ENCODE measurements around the gene TOR4A.

TOR4A gene

DNA sequence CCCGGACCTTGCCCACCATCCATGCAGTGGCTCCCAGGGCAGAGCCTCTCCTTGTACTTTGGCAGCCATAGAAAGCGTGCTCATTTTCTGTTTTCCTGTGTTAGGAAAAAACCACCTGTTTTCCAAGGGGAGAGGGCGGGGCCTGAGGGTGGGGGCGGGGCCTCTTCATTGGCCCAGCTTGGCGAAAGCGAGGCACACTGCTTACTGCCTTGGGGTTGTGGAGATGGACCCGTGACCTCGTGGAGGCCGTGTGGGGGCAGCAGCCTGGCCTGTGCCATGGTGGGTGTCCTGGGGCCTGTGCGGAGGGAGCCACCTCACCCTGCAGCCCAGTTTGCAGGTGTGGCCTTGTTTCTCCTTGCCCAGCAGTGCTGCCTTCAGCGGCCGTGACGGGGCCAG is 4.4 kb upstream of the TOR4A start:
- DNase-seq (ENCODE audit: low spot score) = no peak

DNA sequence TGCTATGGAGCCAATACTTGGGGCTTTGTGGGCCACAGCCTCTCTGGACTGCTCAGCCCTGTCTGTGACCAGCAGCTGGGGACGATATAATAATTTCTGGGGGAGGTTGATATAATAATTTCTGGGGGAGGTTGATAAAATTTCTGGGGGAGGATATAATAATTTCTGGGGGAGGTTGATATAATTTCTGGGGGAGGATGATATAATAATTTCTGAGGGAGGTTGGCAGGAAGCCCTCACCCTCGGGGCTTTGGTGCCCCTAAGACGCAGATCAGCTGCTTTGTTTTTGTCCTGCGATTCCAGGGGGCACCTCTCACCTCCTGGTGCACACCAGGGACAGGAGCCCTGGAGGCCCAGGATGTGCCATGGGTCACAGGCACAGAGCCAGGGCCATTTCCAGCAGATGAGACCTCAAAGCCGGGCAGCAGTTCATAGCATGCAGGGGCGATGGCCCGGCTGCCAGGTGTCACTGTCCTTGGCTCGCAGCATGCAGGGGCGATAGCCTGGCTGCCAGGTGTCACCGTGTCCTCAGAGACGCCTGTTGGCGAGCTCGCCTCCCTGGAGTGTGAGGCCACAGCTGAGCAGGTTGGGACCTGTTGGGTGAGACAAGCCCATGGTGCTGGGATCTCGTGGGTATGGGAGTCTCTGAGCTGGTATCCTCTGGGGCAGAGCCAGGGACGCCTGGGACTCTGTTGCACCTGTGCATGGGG is 3.8 kb upstream of the TOR4A start:
- no peak for DNase-seq (ENCODE audit: low spot score)

DNA sequence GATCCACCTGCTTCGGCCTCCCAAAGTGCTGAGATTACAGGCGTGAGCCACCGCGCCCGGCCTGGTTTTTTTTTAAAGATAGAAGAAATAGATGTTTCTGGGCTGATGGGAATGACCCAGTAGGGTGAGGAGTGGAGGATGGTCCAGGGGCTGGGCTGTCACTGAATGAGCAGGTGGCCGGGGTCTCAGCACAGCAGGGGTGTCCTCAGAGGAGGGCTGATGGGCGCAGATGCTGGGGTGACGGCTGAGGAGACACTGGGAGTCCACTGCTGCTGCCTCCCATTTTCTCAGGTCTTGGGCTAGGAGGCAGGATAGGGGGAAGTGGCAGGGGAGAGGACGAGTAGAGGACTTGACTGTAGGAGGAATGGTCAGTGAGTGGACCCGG is 2.3 kb upstream of the TOR4A start:
- DNase-seq (ENCODE audit: low spot score) = no peak

DNA sequence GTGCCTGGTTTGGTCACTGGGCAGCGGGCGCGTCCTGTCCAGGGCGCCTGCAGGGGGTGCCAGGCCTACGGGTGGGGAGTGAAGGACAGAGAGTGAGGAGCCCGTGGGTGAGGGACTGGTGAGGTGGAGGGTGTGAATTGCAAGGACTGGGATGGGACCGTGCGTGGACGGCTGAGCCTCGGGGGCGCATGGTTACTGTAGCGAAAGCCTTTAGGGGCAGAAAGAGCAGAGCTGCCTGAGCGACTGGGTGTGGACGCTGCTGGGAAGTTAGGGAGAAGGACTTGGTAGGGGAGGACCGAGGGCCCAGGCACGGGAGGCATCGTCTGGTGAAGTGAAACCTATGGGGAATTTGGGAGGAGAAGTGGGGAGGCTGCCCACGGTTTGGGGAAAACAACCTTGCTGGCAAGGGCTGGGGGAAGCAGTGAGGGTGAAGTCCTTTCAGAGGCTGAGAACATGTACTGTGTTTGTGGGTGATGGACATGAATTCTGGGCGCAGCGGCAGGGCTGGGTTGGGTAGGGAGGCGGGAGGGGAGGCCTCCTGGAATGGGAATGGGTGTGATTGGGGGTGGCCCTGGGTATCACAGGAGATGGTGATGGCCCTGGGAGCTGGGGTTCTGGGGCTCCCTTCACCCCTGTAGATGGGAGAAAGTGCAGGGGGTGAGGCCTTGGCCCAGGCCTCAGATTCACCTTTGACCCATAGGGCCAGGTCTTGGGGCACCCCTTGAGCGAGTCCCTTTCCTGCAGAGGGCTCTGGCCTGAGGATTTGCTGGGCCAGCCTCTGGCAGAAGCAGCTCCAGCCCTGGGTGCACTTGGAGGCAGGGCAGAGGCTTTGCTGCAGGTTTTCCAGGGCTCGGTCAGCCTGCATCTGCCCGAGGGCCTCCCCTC is 1.7 kb upstream of the TOR4A start:
- DNase-seq (ENCODE audit: low spot score) = no peak

DNA sequence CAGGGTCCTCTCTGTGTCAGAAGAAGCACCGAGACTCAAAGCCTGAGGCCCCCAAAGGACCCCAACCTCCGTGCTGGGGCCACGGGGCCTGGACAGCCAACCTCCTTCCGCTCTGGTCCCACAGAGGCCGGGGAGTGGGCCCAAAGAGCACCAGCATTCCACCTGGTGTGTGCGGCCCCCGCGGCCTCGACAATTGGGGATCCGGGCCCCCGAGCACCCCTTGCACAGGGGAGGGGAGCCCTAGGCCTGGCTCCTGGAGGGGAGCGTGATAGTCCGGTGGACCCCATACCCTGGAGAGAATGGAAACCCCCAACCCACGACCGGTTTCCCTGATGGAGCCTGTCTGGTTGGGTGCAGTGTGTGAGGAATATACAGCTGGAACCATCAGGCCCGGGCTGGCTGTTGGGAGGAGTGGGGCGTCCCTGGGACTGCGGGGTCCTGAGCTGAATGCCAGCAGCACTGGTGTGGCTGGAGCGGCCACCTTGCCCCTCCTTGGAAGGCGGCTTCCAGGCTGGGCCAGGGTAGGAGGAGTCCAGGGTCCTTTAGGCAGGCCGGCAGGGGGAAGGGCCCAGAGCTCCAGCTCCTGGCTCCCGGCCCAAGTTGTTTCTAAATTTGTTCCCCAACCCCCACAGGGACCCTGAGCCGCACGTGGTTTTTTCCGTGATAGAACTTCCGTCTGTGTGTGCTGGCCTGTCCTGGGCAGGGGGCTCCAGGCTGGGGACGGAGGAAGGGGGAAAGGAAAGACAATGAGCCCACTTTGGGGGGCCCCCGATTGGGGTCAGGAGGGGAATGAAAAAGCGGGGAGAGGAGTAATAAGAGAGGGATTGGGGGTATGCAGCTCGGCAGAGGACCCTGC is 825 bp upstream of the TOR4A start:
- DNase-seq (ENCODE audit: low spot score) = peak; percentile 63

DNA sequence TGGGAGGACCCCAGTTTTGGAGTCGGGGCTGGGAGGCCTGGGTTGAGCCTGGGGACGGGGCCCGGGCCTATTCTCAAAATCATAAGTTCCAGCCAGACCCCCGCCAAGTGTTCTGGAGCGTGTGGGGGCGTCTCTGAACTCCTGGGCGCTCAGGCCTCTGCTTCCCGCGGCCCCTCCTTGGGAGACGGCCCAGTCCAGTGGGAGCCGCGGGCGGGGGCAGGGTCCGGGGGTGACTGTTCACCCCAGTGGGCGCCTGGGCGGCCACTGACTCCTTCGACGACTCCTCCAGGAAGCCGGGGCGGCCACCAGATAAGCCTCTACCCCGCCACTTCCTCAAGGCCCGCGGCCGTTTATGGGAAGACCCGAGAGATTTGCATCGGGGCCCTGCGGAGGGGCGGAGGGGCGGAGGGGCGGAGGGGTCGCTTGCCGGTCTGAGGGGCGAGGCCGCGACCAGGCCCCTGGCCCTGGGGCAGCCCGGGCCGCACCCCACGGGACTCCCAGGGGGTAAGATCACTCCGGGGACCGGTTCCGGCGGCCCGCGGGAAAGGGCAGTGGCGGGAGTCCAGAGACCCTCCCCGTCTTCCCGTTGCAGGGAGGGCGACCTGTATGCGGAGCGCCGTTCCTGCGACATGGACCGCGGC is 655 bp downstream of the TOR4A start:
- DNase-seq (ENCODE audit: low spot score) = peak; percentile 62

DNA sequence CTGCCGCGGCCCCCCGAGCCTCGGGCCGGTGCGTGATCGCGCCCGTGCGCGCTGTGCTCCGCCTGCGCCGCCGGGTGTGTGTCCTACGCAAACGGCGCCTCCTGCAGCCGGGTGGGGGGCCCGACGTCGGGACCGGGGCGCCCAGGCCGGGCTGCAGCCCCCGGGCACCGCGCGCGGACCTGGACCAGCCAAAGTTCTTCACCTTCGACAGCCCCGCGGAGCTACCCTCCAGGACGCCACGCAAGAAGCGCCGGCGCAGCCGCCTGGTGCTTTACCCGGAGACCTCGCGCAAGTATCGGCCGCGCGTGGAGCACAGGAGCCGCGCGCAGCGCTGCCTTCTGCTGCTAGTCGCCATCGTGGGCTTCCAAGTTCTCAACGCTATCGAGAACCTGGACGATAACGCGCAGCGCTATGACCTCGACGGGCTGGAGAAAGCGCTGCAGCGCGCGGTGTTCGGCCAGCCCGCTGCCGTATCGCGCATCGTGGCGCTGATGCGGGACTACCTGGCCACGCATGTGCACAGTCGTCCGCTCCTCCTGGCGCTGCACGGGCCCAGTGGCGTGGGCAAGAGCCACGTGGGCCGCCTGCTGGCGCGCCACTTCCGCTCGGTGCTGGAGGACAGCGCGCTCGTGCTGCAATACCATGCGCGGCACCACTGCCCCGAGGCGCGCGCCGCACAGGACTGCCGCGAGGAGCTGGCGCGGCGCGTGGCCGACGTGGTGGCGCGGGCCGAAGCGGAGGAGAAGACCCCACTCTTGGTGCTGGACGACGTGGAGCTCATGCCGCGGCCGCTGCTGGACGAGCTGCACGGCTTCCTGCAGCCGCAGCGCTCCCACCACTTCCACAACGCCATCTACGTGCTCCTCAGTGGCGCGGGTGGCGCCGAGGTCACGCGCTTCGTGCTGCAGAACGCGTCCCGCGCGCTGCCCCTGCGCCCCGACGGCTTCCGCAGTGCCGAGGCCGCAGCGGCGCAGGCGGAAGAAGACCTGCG is 1.5 kb downstream of the TOR4A start:
- no peak for DNase-seq (ENCODE audit: low spot score)

DNA sequence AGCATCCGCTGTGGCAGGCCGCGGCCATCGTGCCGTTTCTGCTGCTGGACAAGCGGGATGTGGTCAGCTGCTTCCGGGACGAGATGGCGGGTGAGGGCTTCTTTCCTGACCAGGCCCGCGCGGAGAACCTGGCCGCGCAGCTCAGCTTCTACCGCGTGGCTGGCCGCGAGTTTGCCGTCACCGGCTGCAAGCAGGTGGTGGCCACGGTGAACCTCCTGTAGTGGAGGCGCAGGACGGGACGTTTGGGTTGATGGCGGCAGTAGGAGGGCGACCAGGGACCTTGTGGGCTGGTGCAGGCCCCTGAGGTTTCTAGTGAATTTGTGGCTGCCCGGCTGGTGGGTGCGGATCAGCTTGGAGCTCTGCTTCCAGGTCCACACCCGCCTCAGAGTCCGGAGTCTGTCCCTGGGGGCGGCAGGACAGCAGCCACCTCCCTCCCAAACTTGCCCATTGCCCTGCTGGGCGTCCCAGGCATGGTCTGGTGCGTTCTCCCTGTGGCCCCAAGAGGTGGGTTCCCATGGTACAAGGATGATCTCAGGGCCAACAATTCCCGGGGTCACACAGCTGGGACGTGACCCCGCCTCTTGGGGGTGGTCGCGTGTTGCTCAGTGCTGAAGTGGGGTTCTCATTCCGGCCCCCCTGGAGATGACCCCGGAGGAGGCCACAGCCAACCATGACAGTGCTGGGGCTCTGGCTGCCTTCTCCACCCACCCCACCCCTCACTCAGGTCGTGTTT is 2.4 kb downstream of the TOR4A start:
- no peak for DNase-seq (ENCODE audit: low spot score)

DNA sequence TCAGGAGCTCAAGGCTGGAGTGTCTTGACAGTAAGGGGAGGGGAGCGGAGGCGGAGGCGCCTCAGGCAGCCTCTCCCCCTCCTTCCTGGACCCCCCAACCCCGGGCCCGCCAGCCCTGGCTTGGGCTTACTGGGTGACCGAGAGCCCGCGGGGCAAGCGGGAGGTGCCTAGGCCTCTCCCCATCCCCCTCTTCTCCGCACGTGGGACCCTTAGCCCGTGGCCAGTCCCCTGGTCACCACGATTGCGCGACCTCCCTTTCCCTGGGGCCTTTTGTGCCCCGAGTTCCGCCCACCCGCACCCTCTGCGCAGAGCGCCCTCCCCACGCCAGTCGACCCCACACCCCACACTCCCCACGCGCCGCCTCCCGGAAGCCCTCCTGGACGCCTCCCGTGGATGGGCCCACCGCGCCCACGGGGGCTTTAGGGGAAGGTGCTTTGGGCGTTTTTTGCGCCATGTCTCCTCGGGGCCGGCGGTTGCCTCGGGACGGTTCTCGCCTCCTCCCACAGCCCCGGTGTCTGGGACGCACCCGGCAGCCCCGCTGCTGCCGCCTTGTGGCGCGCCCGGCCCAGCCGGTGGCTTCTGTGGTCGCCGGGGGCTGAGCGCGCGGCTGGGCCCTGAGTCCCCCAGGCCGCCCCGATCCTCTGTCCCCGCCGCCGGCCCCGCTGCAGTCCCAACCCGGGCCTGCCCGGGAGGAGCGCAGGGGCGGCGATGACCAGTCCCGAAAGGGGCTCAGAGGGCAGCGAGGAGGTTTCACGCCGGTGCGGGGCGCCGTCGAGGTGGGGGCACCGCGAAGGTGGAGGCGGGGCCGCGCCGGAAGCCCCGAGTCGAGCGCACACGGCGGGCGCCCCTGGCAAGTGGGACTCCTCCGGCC is 3.2 kb downstream of the TOR4A start:
- peak; percentile 78 for DNase-seq (ENCODE audit: low spot score)

DNA sequence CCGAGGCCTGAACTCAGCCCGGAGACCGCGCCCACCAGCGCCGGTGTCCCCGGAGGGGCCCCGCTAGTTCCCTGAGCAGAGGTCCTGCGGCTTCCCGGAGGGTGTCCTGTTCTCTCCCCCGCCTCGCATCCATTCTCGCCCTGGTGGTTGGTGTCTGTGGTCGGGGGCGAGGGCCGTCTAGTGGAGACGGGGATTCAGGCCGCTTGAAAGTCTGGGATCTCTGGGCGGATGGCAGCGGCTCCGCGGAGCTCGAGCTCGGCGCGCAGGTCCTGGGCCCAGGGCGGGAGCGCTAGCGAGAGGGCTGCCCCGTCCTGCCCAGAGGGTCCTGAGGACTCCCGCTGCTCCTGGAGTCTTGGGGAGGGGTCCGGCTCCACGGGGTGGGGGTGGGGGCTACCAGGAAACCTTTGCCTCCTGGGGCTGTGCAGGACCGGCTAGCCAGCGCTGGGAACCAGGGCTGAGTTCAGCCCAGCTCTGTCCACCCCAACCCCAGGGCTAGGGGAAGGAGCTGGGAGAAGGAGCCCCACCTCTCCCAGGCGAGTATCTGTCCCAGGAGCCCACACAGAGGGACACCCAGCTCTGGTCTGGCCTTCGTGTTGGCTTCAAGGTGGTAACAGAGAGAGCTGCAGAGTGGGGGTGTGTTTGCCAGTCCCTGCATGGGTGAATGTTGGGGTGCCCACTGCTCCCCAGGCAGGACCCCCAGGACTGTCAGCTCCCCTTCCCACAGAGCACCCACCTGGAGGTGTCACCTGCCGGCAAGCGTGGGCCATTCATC is 4.0 kb downstream of the TOR4A start:
- DNase-seq (ENCODE audit: low spot score) = peak; percentile 72

DNA sequence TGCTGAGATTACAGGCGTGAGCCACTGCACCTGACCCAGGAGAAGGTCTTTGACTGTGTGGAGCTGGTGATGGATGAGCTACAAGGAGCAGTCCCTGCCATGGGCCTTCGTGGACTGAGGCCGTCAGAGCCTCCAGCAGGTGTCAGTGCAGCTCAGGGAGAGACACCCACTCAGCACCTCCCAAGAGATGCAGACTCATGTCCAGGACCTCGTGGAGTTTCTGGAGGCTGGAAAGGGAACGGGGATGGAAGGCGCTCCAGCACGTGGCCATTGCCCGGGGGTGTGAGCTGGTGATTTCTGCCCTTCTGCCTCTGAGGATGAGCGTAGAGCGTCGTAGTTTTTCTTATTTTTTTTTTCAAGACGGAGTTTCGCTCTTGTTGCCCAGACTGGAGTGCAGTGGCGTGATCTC is 9.5 kb downstream of the TOR4A start:
- DNase-seq (ENCODE audit: low spot score) = peak; percentile 57

DNA sequence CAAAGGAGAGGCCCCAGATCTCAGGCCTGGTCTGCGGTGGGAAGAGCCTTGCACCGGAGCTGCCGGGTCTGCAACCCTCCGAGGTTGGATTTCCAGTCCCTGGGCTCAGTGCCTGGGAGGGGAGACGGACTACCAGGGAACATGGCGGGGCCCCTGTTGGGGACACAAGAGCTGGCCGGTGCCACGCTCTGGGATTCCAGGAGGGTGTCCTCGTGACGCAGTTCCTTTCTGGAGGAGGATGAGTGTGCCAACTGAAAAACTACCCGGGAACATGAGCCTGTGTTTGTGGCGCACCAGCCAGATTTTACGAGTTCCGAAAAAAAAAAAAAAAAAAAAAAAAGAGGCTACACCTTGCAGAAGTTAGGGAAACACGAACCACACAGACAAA is 15.6 kb downstream of the TOR4A start:
- DNase-seq (ENCODE audit: low spot score) = peak; percentile 38

DNA sequence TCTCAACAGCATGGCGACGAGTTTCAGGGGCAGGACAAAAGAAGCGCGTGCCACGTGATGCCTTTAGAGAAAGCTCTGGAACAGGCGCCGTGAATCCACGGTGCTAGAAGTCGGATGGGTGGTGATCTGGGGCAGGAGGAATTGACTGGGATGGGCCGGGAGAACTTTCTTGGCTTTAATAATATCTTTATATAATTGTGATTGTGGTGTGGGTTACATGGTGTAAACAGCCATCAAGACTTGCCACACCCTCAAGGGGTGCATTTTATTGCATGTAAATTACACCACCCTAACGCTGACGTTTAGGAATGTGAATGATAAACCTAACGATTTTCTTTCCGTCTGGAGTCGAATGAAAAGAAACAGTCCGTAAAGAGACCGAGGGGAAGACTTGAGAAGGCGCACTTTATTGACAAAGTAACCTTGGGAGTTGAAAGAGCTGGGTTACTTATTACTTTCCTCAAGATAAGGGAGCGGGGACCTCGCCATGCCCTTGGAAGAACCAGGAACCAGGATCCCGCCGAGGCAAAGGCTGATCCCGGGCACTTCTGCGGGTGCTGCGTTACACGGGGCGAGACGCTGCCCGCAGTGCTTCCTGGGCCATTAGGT is 16.1 kb downstream of the TOR4A start:
- peak; percentile 33 for DNase-seq (ENCODE audit: low spot score)

DNA sequence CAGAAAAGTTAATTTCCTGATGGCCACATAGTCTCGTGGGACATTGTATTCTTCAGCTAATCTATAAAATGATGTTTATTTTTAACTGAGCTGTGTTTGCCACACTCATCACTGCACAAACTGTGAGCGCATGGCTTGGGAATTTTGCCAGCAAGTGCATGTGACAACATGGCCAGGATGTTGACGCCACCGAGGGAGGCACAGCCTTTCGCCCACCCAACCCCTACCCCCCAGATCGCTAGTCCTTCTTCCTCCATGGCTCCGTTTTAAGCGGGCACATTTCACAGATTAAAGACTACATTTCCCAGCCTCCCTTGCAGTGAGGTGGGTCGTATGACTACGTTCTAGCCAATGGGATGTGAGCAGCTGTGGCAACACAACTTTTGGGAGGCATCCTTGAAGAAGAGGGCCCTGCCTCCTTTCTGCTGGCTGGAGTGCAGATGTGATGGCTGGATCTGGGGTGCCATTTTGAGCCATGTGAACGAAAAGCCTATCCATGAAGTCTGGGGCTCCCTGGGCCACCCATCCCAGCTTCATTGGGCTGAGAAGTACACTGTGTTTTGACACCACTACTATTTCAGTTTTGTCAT is 16.7 kb downstream of the TOR4A start:
- DNase-seq (ENCODE audit: low spot score) = peak; percentile 46

DNA sequence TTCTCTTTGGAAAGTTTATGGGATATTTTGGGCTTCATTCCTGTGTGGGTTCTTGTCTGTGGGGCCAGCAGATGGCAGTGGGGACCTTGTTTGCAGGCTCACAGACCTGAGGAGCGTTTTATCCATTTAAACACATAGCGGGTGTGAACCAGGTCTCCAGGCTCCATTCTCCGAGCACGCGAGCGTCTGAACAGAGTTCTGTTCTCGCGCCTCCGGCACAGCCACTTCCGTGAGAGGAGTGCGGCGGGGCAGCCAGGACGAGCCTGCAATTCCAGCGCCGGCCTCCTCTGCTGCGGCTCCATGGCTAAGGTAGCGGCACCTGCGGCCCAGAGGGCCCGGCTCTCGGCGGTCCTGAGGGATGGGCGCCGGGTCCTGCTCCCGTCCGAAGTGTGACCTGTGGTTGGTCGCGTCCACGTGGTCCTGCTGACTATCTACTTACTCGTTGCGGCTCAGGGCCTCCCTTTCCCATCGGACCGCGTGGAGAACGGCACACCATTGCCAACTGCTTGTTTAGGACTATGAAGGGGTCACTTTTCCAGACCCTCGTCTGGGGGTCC is 17.2 kb downstream of the TOR4A start:
- DNase-seq (ENCODE audit: low spot score) = peak; percentile 58

DNA sequence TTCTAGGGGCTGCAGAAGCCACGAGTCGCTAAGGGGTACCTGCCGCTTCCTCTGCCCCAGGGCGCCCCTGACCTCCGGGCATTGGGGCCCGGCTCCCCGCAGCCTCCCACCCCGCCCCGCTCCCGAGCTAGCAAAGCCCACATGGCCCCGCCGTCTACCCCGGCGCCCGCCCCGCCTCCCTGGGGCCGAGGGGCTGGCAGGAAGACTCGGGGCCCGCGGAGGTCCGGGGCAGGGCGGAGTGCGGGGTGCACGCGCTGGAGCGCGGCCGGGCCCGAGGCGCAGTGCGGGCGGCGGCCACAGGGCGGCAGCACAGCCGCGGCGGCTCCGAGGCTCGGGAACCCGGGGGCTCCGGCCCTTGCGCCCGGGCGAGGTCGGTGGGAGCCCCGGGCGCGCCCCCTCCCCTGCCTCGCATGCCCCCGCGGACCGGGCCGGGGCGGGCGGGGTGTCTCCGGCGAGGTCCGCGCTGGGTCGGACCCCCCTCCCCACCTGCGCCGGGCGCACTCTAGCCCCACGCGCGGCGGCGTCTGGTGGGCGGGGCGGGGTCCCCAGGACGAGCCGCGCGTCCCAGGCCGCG is 17.8 kb downstream of the TOR4A start:
- DNase-seq (ENCODE audit: low spot score) = peak; percentile 82
